Medulla oblongata (tissue), 1 donor: ENCODE measurements around the gene MYOZ1.
"Not testable (repeated sequence)": the region's sequence is repeated elsewhere in the genome, so short reads cannot be mapped to it uniquely, and the experiment has no call there.

Experiments
- DNase-seq: peaks from one replicate; pipeline ENCODE4 v3.0.0-alpha.2; 2015; ENCODE audit errors: extremely low spot score

Gene MYOZ1

GRCh38 chr10:73647875-73648651 lies 6.8 kb upstream of the MYOZ1 start:
- no peak for DNase-seq

- DNase-seq, result peak; percentile 67
Observed at GRCh38 chr10:73647211-73647874, 6.1 kb upstream of the MYOZ1 start.

- DNase-seq, result no peak
Observed at GRCh38 chr10:73646598-73647041, 5.3 kb upstream of the MYOZ1 start.

GRCh38 chr10:73645251-73645650 lies 4.0 kb upstream of the MYOZ1 start:
- no peak for DNase-seq

- DNase-seq, result no peak
Observed at GRCh38 chr10:73644767-73645166, 3.5 kb upstream of the MYOZ1 start.

GRCh38 chr10:73644015-73644743 lies 2.9 kb upstream of the MYOZ1 start:
- peak; percentile 84 for DNase-seq

- DNase-seq, result no peak
Observed at GRCh38 chr10:73643362-73643761, 2.1 kb upstream of the MYOZ1 start.

- DNase-seq, result no peak
Observed at GRCh38 chr10:73639286-73639685, 2.0 kb downstream of the MYOZ1 start.

- no peak for DNase-seq
Observed at GRCh38 chr10:73635781-73636180, 5.5 kb downstream of the MYOZ1 start.

- no peak for DNase-seq
Observed at GRCh38 chr10:73634421-73634820, 6.9 kb downstream of the MYOZ1 start.

GRCh38 chr10:73629165-73629564 lies 12.1 kb downstream of the MYOZ1 start:
- no peak for DNase-seq

GRCh38 chr10:73628405-73628804 lies 12.9 kb downstream of the MYOZ1 start:
- no peak for DNase-seq

GRCh38 chr10:73627300-73627699 lies 14.0 kb downstream of the MYOZ1 start:
- no peak for DNase-seq

GRCh38 chr10:73625884-73626752 lies 15.2 kb downstream of the MYOZ1 start:
- peak; percentile 97 for DNase-seq

- peak; percentile 58 for DNase-seq
Observed at GRCh38 chr10:73625004-73625883, 16.0 kb downstream of the MYOZ1 start.

GRCh38 chr10:73623056-73623455 lies 18.2 kb downstream of the MYOZ1 start:
- DNase-seq, result no peak

- DNase-seq, result not testable (repeated sequence)
Observed at GRCh38 chr10:73620974-73621373, 20.3 kb downstream of the MYOZ1 start.

- not testable (repeated sequence) for DNase-seq
Observed at GRCh38 chr10:73617143-73617542, 24.1 kb downstream of the MYOZ1 start.

GRCh38 chr10:73614720-73615119 lies 26.6 kb downstream of the MYOZ1 start:
- DNase-seq, result no peak

GRCh38 chr10:73609116-73609515 lies 32.2 kb downstream of the MYOZ1 start:
- DNase-seq, result no peak
